ENCODE data around the gene LDB1. TPM values are rescaled to one million over a fixed set of nuclear protein-coding genes. Genes with fewer than 3 reads are reported as not detected.

LDB1 gene, protein sequence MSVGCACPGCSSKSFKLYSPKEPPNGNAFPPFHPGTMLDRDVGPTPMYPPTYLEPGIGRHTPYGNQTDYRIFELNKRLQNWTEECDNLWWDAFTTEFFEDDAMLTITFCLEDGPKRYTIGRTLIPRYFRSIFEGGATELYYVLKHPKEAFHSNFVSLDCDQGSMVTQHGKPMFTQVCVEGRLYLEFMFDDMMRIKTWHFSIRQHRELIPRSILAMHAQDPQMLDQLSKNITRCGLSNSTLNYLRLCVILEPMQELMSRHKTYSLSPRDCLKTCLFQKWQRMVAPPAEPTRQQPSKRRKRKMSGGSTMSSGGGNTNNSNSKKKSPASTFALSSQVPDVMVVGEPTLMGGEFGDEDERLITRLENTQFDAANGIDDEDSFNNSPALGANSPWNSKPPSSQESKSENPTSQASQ
- 160 TPM for total RNA-seq (ENCODE audit: unreplicated experiment)
- long read RNA-seq, partial matches to known transcripts = 7 of 12 reads
- long read RNA-seq, other reads (novel, unspliced or antisense) = 4 of 12 reads

DNA sequence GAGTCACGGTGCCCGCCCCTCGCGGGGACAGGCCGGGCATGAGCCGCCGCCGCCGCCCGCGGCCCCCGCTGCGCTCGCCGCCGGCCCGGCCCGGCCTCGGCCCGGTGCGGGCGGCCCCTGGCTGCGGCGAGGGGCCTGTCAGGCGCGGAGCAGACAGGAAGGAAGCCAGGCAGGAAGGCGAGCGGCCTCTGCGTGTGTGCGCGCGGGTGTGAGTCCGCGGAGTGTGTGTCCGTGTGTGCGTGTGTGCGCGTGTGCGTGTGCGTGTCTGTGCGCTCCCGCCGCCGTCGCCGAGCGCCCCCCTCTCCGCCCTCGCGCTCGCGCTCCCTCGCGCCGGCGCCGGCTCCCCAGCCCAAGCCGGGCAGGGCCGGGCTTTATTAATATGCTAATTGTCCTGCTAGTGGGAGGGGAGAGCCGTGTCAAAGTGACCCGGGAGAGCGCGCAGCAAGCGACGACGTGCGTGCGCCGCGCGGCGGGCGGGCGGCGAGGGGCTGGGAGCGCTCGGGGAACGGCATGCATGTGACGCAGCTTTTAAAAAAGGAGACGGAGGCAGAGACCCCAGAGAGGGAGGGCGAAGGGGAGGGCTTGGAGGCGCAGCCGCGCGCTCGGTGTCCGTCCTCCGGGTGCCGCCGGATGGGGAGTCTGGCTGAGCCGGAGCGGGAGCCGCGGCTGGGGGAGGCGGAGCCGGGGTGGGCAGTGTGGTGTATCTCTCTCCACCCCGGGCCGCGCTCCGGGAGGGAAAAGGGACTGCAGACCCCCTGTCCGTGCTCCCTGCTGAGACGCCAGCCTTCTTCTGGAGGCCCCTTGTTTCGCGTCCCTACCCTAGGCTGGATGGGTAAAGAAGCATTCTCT lies at the start of gene LDB1:
Gene LDB1 (minus strand): TSS at position 227 of the 849 bp plus-strand sequence. CDS start 258 bp downstream, outside the sequence.
- Mint-ChIP-seq H3K36me3 (ENCODE audit: low read depth, unreplicated experiment) (peaks cover 5% of the 10 kb centered on the region), H3K27ac (ENCODE audit: unreplicated experiment) (peak within 1 kb of the TSS; percentile 92), H3K4me3 (ENCODE audit: unreplicated experiment) (peak within 1 kb of the TSS; percentile 95), H3K9me3 (ENCODE audit: unreplicated experiment) (no peaks in the 10 kb centered on the region), H3K27me3 (ENCODE audit: unreplicated experiment) (peaks cover 17% of the 10 kb centered on the region), H3K4me1 (ENCODE audit: unreplicated experiment) (peaks cover 64% of the 10 kb centered on the region)
- peak; percentile 78 for DNase-seq (ENCODE audit: low spot score)
- no peak for TF ChIP-seq CTCF (IDR thresholded peaks at IDR 0.05; ENCODE audit: unreplicated experiment)

- DNase-seq (ENCODE audit: low spot score) = no peak
- no peaks in the 10 kb centered on the region for H3K27me3 Mint-ChIP-seq (ENCODE audit: unreplicated experiment)
- no peaks in the 10 kb centered on the region for H3K9me3 Mint-ChIP-seq (ENCODE audit: unreplicated experiment)
- no peak overlapping the region for H3K4me3 Mint-ChIP-seq (ENCODE audit: unreplicated experiment)
- peaks cover 5% of the 10 kb centered on the region for H3K36me3 Mint-ChIP-seq (ENCODE audit: low read depth, unreplicated experiment)
- TF ChIP-seq CTCF (IDR thresholded peaks at IDR 0.05; ENCODE audit: unreplicated experiment) = no peak
- no peak overlapping the region for H3K27ac Mint-ChIP-seq (ENCODE audit: unreplicated experiment)
- H3K4me1 Mint-ChIP-seq (ENCODE audit: unreplicated experiment) = no peaks in the 10 kb centered on the region
Measured at GRCh38 chr10:102167861-102168260, 47.7 kb upstream of the LDB1 start.

DNA sequence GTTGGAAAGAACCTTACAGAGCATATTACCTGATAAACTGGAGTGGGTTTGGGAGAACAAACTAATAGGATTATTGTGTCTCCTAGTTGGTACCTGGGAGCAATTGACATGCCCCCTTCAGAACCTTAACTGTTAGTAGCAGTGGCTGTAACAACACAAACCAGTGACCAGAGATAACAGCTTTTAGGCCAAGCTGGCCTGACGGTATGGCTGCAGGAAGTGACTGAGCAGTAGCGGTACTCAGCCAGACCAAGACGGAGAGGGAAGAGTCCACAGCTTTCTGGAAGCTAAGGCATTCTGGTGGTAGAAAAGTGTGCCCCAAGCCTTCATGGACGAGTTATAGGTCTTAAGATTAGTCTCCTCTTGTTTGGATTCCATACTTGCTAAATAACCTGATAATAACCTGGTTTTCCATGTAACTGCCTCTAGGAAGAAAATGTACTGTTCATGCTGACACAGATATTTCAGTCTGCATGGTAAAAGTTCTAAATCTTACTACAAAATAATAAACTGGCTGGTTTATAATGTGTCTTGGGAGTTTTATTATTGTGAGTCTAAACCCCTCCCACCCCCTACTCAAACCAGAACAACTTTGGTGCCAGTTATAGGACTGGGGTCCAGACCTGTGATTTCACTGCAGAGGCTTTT lies 43.3 kb upstream of the LDB1 start:
- H3K9me3 Mint-ChIP-seq (ENCODE audit: unreplicated experiment) = no peaks in the 10 kb centered on the region
- H3K27ac Mint-ChIP-seq (ENCODE audit: unreplicated experiment) = no peak overlapping the region

DNA sequence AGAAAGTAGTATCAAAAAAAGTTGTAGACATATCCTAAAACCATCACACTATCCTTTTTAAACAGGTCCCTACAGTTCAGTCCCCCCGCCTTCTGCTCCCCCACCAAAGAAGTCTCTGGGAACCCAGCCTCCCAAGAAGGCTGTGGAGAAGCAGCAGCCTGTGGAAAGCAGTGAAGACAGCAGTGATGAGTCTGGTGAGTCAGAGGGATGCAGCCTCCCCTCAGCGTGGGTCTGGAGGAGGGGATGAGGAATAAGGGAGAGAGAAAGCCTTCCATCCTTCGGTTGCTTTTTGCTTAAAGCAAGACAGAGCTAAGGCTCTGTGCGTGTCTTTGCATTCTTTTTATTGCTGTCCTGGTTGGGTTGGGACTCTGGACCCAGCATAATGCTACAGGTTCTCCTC lies 39.7 kb upstream of the LDB1 start:
- H3K27ac Mint-ChIP-seq (ENCODE audit: unreplicated experiment) = no peak overlapping the region
- peaks cover 3% of the 10 kb centered on the region for H3K27me3 Mint-ChIP-seq (ENCODE audit: unreplicated experiment)
- H3K9me3 Mint-ChIP-seq (ENCODE audit: unreplicated experiment) = no peaks in the 10 kb centered on the region
- H3K4me3 Mint-ChIP-seq (ENCODE audit: unreplicated experiment) = no peak overlapping the region
- no peak for DNase-seq (ENCODE audit: low spot score)
- no peaks in the 10 kb centered on the region for H3K4me1 Mint-ChIP-seq (ENCODE audit: unreplicated experiment)
- H3K36me3 Mint-ChIP-seq (ENCODE audit: low read depth, unreplicated experiment) = peaks cover 39% of the 10 kb centered on the region
- TF ChIP-seq CTCF (IDR thresholded peaks at IDR 0.05; ENCODE audit: unreplicated experiment) = no peak

More for the DNA sequence above, 43.3 kb upstream of the LDB1 start:
- TF ChIP-seq CTCF (IDR thresholded peaks at IDR 0.05; ENCODE audit: unreplicated experiment) = no peak
- Mint-ChIP-seq H3K36me3 (ENCODE audit: low read depth, unreplicated experiment) (peaks cover 32% of the 10 kb centered on the region), H3K4me3 (ENCODE audit: unreplicated experiment) (no peak overlapping the region), H3K4me1 (ENCODE audit: unreplicated experiment) (no peaks in the 10 kb centered on the region), H3K27me3 (ENCODE audit: unreplicated experiment) (no peaks in the 10 kb centered on the region)
- DNase-seq (ENCODE audit: low spot score) = no peak
